CD4-positive, alpha-beta T cell treated with Interleukin-17A for 1 hour (primary cell): ENCODE measurements around the gene RASSF7.
A peak's percentile ranks its signal among the peaks of the same experiment; 100 is the strongest.

Experiments
- DNase-seq: peaks from one replicate; pipeline ENCODE4 v3.0.0-alpha.2; 2020

The RASSF7 gene

GRCh38 chr11:553083-553987, 7.4 kb upstream of the RASSF7 start:
- DNase-seq: no peak

- DNase-seq: no peak
Observed at GRCh38 chr11:553988-554340, 6.8 kb upstream of the RASSF7 start.

- peak; percentile 83 for DNase-seq
Observed at GRCh38 chr11:554428-555226, 6.1 kb upstream of the RASSF7 start.

- DNase-seq: peak; percentile 17
Observed at GRCh38 chr11:555227-555779, 5.5 kb upstream of the RASSF7 start.

GRCh38 chr11:555780-556661, 4.7 kb upstream of the RASSF7 start:
- peak; percentile 25 for DNase-seq

GRCh38 chr11:556662-557256, 4.0 kb upstream of the RASSF7 start:
- DNase-seq: no peak

- no peak for DNase-seq
Observed at GRCh38 chr11:557328-558132, 3.2 kb upstream of the RASSF7 start.

GRCh38 chr11:558503-558902, 2.3 kb upstream of the RASSF7 start:
- no peak for DNase-seq

- peak; percentile 28 for DNase-seq
Observed at GRCh38 chr11:559020-559620, 1.6 kb upstream of the RASSF7 start.

- no peak for DNase-seq
Observed at GRCh38 chr11:559712-560304, 962 bp upstream of the RASSF7 start.

GRCh38 chr11:561148-562003, 606 bp downstream of the RASSF7 start:
- DNase-seq: peak; percentile 23

GRCh38 chr11:562046-562645, 1.4 kb downstream of the RASSF7 start:
- no peak for DNase-seq

GRCh38 chr11:563066-563811, 2.5 kb downstream of the RASSF7 start:
- DNase-seq: no peak

- DNase-seq: no peak
Observed at GRCh38 chr11:563812-564578, 3.2 kb downstream of the RASSF7 start.

GRCh38 chr11:565921-566509, 5.2 kb downstream of the RASSF7 start:
- no peak for DNase-seq

GRCh38 chr11:567011-567628, 6.3 kb downstream of the RASSF7 start:
- no peak for DNase-seq
